ENCODE data around the gene BCL6. TPM values are rescaled to one million over a fixed set of nuclear protein-coding genes. Genes with fewer than 3 reads are reported as not detected.

Gene BCL6
- total RNA-seq, 1 experiment from 2014 or later: 10.2 TPM

DNA sequence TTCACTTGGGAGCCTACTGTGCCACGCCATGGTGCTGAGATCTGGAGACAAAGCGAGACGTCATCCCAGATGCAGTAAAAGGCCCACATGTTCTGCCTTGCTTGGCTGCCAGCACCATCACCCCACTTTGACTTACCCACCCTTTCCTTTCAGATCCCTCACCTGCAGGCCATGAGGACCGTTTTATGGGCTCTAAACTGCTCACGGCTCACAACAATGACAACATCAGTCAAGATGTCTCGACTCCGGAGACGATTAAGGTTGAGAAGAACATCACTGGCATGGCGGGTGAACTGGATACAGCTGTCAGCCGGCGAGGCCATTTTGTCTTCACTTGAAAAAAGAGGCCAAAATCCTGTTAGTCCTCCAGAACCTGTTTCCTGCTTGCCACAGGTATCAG, 11.9 kb downstream of the BCL6 start:
- no peak overlapping the region for H3K4me3 Mint-ChIP-seq
- no peaks in the 10 kb centered on the region for H3K9me3 Mint-ChIP-seq
- ChIA-PET POLR2A (no interaction called here), CTCF (interaction anchor here (0.9 kb wide), 1 partner anchor 12 kb away, joined by 3 read pairs; no protein-coding TSS in a partner anchor)
- H3K36me3 Mint-ChIP-seq: peaks cover 40% of the 10 kb centered on the region
- TF ChIP-seq, protein P1, sequence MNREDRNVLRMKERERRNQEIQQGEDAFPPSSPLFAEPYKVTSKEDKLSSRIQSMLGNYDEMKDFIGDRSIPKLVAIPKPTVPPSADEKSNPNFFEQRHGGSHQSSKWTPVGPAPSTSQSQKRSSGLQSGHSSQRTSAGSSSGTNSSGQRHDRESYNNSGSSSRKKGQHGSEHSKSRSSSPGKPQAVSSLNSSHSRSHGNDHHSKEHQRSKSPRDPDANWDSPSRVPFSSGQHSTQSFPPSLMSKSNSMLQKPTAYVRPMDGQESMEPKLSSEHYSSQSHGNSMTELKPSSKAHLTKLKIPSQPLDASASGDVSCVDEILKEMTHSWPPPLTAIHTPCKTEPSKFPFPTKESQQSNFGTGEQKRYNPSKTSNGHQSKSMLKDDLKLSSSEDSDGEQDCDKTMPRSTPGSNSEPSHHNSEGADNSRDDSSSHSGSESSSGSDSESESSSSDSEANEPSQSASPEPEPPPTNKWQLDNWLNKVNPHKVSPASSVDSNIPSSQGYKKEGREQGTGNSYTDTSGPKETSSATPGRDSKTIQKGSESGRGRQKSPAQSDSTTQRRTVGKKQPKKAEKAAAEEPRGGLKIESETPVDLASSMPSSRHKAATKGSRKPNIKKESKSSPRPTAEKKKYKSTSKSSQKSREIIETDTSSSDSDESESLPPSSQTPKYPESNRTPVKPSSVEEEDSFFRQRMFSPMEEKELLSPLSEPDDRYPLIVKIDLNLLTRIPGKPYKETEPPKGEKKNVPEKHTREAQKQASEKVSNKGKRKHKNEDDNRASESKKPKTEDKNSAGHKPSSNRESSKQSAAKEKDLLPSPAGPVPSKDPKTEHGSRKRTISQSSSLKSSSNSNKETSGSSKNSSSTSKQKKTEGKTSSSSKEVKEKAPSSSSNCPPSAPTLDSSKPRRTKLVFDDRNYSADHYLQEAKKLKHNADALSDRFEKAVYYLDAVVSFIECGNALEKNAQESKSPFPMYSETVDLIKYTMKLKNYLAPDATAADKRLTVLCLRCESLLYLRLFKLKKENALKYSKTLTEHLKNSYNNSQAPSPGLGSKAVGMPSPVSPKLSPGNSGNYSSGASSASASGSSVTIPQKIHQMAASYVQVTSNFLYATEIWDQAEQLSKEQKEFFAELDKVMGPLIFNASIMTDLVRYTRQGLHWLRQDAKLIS (CRISPR knock-in tag; IDR thresholded peaks at IDR 0.05; ENCODE audit: borderline replicate concordance): no peak
- TF ChIP-seq, protein P2, sequence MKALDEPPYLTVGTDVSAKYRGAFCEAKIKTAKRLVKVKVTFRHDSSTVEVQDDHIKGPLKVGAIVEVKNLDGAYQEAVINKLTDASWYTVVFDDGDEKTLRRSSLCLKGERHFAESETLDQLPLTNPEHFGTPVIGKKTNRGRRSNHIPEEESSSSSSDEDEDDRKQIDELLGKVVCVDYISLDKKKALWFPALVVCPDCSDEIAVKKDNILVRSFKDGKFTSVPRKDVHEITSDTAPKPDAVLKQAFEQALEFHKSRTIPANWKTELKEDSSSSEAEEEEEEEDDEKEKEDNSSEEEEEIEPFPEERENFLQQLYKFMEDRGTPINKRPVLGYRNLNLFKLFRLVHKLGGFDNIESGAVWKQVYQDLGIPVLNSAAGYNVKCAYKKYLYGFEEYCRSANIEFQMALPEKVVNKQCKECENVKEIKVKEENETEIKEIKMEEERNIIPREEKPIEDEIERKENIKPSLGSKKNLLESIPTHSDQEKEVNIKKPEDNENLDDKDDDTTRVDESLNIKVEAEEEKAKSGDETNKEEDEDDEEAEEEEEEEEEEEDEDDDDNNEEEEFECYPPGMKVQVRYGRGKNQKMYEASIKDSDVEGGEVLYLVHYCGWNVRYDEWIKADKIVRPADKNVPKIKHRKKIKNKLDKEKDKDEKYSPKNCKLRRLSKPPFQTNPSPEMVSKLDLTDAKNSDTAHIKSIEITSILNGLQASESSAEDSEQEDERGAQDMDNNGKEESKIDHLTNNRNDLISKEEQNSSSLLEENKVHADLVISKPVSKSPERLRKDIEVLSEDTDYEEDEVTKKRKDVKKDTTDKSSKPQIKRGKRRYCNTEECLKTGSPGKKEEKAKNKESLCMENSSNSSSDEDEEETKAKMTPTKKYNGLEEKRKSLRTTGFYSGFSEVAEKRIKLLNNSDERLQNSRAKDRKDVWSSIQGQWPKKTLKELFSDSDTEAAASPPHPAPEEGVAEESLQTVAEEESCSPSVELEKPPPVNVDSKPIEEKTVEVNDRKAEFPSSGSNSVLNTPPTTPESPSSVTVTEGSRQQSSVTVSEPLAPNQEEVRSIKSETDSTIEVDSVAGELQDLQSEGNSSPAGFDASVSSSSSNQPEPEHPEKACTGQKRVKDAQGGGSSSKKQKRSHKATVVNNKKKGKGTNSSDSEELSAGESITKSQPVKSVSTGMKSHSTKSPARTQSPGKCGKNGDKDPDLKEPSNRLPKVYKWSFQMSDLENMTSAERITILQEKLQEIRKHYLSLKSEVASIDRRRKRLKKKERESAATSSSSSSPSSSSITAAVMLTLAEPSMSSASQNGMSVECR (CRISPR knock-in tag; IDR thresholded peaks at IDR 0.05; ENCODE audit: borderline replicate concordance): no peak
- TF ChIP-seq IRF2 (CRISPR knock-in tag; IDR thresholded peaks at IDR 0.05; ENCODE audit: borderline replicate concordance, low read depth) (no peak), TCF7 (CRISPR knock-in tag; IDR thresholded peaks at IDR 0.05; ENCODE audit: low read depth) (no peak), ZMAT4 (CRISPR knock-in tag; IDR thresholded peaks at IDR 0.05) (no peak), ZNF232 (CRISPR knock-in tag; IDR thresholded peaks at IDR 0.05) (no peak)
- no peak overlapping the region for H3K27ac Mint-ChIP-seq
- DNase-seq (ENCODE audit: low spot score) (no peak), ATAC-seq (no peak)
- H3K4me1 Mint-ChIP-seq: peaks cover 22% of the 10 kb centered on the region
- H3K27me3 Mint-ChIP-seq (ENCODE audit: low read depth): peaks cover 15% of the 10 kb centered on the region

DNA sequence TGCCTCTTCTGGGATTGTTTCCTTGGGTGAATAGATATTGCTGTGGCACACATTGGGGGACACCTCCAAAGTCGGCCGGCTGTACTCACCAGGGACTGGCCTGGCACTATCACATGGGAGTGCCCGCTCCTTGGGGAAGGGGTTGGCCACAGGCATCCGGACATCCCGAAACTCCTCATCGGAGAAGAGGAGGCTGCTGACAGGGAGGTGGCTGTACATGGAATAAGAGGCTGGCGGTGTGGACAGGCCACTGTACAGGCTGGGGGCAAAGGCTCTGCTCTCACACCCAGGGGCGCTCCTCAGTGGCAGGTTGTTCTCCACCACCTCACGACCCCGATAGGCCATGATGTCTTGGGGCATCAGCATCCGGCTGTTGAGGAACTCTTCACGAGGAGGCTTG, 15.7 kb downstream of the BCL6 start:
- ATAC-seq (no peak), DNase-seq (ENCODE audit: low spot score) (no peak)
- ChIA-PET POLR2A (no interaction called here), CTCF (interaction anchor here (1.1 kb wide), 1 partner anchor 11 kb away, joined by 3 read pairs; no protein-coding TSS in a partner anchor)
- H3K4me3 Mint-ChIP-seq: no peak overlapping the region
- no peak overlapping the region for H3K27ac Mint-ChIP-seq
- no peaks in the 10 kb centered on the region for H3K9me3 Mint-ChIP-seq
- H3K36me3 Mint-ChIP-seq: peaks cover 74% of the 10 kb centered on the region
- H3K4me1 Mint-ChIP-seq: no peaks in the 10 kb centered on the region
- no peaks in the 10 kb centered on the region for H3K27me3 Mint-ChIP-seq (ENCODE audit: low read depth)
- TF ChIP-seq RELA (CRISPR knock-in tag; IDR thresholded peaks at IDR 0.05; ENCODE audit: borderline replicate concordance) (no peak), TCF7 (CRISPR knock-in tag; IDR thresholded peaks at IDR 0.05; ENCODE audit: low read depth) (no peak), EMX1 (CRISPR knock-in tag; IDR thresholded peaks at IDR 0.05) (no peak)

DNA sequence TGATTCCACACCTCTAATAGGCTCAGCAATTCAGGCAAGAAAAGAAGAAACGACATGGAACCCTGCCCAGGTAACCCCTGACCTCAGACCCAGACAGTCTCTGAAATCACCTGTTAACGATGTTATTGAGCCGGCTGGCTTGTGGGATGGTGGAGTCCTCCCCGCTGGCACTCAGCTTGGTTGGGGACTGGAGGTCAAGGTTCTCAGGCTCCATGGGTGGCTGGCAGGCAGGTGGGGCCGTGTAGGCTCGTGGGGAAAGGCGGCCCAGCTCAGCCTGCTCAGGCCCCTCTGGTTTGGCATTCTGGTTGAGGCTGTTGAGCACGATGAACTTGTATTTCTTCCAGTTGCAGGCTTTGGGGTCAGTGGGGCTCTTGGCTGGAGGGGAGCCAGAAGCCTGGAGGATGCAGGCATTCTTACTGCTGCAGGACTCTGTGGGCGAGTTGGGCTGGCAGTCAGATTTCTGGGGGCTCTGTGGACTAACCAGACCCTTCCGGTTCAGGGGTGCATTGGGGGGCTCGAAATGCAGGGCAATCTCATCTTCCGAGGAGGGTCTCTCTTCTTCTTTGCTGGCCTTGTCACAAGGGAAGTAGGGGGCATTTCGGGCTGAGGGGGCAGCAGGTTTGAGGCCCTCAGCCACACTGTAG, 16.2 kb downstream of the BCL6 start:
- Mint-ChIP-seq H3K36me3 (peaks cover 77% of the 10 kb centered on the region), H3K27me3 (ENCODE audit: low read depth) (no peaks in the 10 kb centered on the region), H3K9me3 (no peaks in the 10 kb centered on the region), H3K27ac (no peak overlapping the region), H3K4me1 (no peaks in the 10 kb centered on the region), H3K4me3 (no peak overlapping the region)
- ATAC-seq: no peak
- POLR2A ChIA-PET: no interaction called here
- TF ChIP-seq CTCF (IDR thresholded peaks at IDR 0.05): no peak
- DNase-seq (ENCODE audit: low spot score): no peak
- CTCF ChIA-PET: interaction anchor here (1.1 to 1.2 kb wide), 2 partner anchors 10 to 11 kb away, joined by 3 to 4 read pairs; no protein-coding TSS in a partner anchor

Data from WTC11 (cell line).